ENCODE results near the gene APOL4.
A peak's percentile ranks its signal among the peaks of the same experiment; 100 is the strongest.

APOL4 gene

GRCh38 chr22:36236388-36237319 is 35.0 kb upstream of the APOL4 start:
- H3K9me2 ChIP-seq (ENCODE audit: low read depth, low read length): no peaks in the 10 kb centered on the region
- no peaks in the 10 kb centered on the region for H3K27me3 ChIP-seq (ENCODE audit: insufficient read depth, low read length)
- no peaks in the 10 kb centered on the region for H3K9me3 ChIP-seq (ENCODE audit: low read length)
- peaks cover 35% of the 10 kb centered on the region for H3K4me1 ChIP-seq (ENCODE audit: insufficient read depth, low read length, severe bottlenecking)
- H3K9ac ChIP-seq (ENCODE audit: low read length): peak overlapping the region; percentile 97; the same call in 1 of the 2 replicates
- TF ChIP-seq, protein P1, sequence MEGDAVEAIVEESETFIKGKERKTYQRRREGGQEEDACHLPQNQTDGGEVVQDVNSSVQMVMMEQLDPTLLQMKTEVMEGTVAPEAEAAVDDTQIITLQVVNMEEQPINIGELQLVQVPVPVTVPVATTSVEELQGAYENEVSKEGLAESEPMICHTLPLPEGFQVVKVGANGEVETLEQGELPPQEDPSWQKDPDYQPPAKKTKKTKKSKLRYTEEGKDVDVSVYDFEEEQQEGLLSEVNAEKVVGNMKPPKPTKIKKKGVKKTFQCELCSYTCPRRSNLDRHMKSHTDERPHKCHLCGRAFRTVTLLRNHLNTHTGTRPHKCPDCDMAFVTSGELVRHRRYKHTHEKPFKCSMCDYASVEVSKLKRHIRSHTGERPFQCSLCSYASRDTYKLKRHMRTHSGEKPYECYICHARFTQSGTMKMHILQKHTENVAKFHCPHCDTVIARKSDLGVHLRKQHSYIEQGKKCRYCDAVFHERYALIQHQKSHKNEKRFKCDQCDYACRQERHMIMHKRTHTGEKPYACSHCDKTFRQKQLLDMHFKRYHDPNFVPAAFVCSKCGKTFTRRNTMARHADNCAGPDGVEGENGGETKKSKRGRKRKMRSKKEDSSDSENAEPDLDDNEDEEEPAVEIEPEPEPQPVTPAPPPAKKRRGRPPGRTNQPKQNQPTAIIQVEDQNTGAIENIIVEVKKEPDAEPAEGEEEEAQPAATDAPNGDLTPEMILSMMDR (IDR thresholded peaks at IDR 0.05; ENCODE audit: low read length): no peak
- TF ChIP-seq EZH2 (IDR thresholded peaks at IDR 0.05; ENCODE audit: borderline replicate concordance, low read length): no peak
- H4K20me1 ChIP-seq (ENCODE audit: insufficient read depth, low read length): no peaks in the 10 kb centered on the region
- H3K4me2 ChIP-seq (ENCODE audit: low read length): peak overlapping the region; percentile 97; the same call in 1 of the 2 replicates
- no peak overlapping the region for H2AFZ ChIP-seq (ENCODE audit: low read length)
- no peaks in the 10 kb centered on the region for H3F3A ChIP-seq (ENCODE audit: insufficient read depth, low read length)
- H3K27ac ChIP-seq (ENCODE audit: low read depth, low read length, poor library complexity, severe bottlenecking): no peak overlapping the region
- H3K36me3 ChIP-seq (ENCODE audit: insufficient read depth, low read length): peaks cover 39% of the 10 kb centered on the region
- peak overlapping the region; percentile 98 for H3K4me3 ChIP-seq (ENCODE audit: low read depth, low read length, poor library complexity, severe bottlenecking)
- peaks cover 12% of the 10 kb centered on the region; the same call in 1 of the 2 replicates for H3K79me2 ChIP-seq (ENCODE audit: insufficient read depth, low read length)

- peaks cover 12% of the 10 kb centered on the region; the same call in 1 of the 2 replicates for H3K79me2 ChIP-seq (ENCODE audit: insufficient read depth, low read length)
- H3K27ac ChIP-seq (ENCODE audit: low read depth, low read length, poor library complexity, severe bottlenecking): no peak overlapping the region
- no peaks in the 10 kb centered on the region for H3K9me3 ChIP-seq (ENCODE audit: low read length)
- no peak overlapping the region for H2AFZ ChIP-seq (ENCODE audit: low read length)
- TF ChIP-seq, protein P1 (IDR thresholded peaks at IDR 0.05; ENCODE audit: low read length): no peak
- no peak for TF ChIP-seq EZH2 (IDR thresholded peaks at IDR 0.05; ENCODE audit: borderline replicate concordance, low read length)
- H3K4me1 ChIP-seq (ENCODE audit: insufficient read depth, low read length, severe bottlenecking): peaks cover 35% of the 10 kb centered on the region
- peaks cover 49% of the 10 kb centered on the region for H3K36me3 ChIP-seq (ENCODE audit: insufficient read depth, low read length)
- no peak overlapping the region for H3K4me2 ChIP-seq (ENCODE audit: low read length)
- H3K4me3 ChIP-seq (ENCODE audit: low read depth, low read length, poor library complexity, severe bottlenecking): no peak overlapping the region
- H3K9ac ChIP-seq (ENCODE audit: low read length): no peak overlapping the region
- no peaks in the 10 kb centered on the region for H3K9me2 ChIP-seq (ENCODE audit: low read depth, low read length)
- no peaks in the 10 kb centered on the region for H4K20me1 ChIP-seq (ENCODE audit: insufficient read depth, low read length)
- no peaks in the 10 kb centered on the region for H3F3A ChIP-seq (ENCODE audit: insufficient read depth, low read length)
- H3K27me3 ChIP-seq (ENCODE audit: insufficient read depth, low read length): no peaks in the 10 kb centered on the region
Measured at GRCh38 chr22:36235585-36235984, 34.0 kb upstream of the APOL4 start.

GRCh38 chr22:36234919-36235318 is 33.3 kb upstream of the APOL4 start:
- Histone ChIP-seq H3K4me1 (ENCODE audit: insufficient read depth, low read length, severe bottlenecking) (peaks cover 33% of the 10 kb centered on the region), H3K4me2 (ENCODE audit: low read length) (no peak overlapping the region), H3K27ac (ENCODE audit: low read depth, low read length, poor library complexity, severe bottlenecking) (no peak overlapping the region), H3K79me2 (ENCODE audit: insufficient read depth, low read length) (peaks cover 12% of the 10 kb centered on the region; the same call in 1 of the 2 replicates), H3K27me3 (ENCODE audit: insufficient read depth, low read length) (no peaks in the 10 kb centered on the region), H2AFZ (ENCODE audit: low read length) (no peak overlapping the region), H4K20me1 (ENCODE audit: insufficient read depth, low read length) (no peaks in the 10 kb centered on the region), H3F3A (ENCODE audit: insufficient read depth, low read length) (no peaks in the 10 kb centered on the region), H3K9me3 (ENCODE audit: low read length) (no peaks in the 10 kb centered on the region), H3K9ac (ENCODE audit: low read length) (no peak overlapping the region), H3K9me2 (ENCODE audit: low read depth, low read length) (no peaks in the 10 kb centered on the region), H3K36me3 (ENCODE audit: insufficient read depth, low read length) (peaks cover 55% of the 10 kb centered on the region), H3K4me3 (ENCODE audit: low read depth, low read length, poor library complexity, severe bottlenecking) (no peak overlapping the region)
- TF ChIP-seq, protein P1 (IDR thresholded peaks at IDR 0.05; ENCODE audit: low read length): no peak
- no peak for TF ChIP-seq EZH2 (IDR thresholded peaks at IDR 0.05; ENCODE audit: borderline replicate concordance, low read length)

Measured in OCI-LY1 (cell line).